22Rv1 (cell line): Measurements from ENCODE around the gene GMPR2.

Experiments used
- ZFX ChIP-seq: fragments of 450-650 bp; IDR thresholded peaks from 2 replicates; pipeline ENCODE4 v1.6.1; 2017; ENCODE audit warnings: antibody characterized with exemption, borderline replicate concordance
- TF ChIP-seq, protein P1 (sequence below): fragments of 450-650 bp; IDR thresholded peaks from 2 replicates; pipeline ENCODE4 v1.5.1; 2017; ENCODE audit warnings: mild to moderate bottlenecking

DNA sequence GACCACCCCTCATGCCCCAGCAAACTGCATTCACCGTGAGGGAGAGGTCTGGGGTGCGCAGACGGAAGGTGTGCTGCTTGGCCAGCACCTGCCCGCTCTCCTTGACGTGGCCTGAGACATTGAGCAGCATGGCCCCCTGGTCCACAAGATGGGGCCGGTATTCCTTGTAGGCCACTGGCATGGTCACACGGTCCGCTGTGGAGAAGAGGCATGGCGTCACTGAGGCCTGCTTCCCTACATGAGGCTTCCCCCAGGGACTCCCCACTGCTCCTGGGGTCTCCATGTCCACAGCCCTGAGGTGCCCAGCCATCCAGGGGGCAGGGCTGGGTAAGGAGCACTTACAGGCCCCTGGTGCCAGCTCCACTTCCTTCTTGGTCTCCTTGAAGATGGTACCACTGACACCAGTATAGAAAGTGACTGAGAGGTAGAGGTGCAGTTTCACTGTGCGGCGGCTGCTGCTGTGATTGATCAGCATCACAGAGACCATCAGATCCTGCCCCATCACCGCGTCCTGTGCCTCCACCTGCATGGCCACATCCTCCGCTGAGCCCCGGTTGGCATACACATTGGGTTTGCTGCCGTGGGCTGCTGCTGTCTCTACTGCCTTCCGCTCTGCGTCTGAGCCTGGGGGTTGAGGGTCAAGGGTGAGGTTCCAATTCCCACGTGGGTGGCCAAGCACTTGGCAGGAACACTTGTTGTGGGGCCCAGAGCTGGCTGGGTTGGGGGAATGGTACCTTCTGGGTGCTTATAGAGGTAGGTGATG, 22.1 kb downstream of the GMPR2 start:
- TF ChIP-seq, protein P1, sequence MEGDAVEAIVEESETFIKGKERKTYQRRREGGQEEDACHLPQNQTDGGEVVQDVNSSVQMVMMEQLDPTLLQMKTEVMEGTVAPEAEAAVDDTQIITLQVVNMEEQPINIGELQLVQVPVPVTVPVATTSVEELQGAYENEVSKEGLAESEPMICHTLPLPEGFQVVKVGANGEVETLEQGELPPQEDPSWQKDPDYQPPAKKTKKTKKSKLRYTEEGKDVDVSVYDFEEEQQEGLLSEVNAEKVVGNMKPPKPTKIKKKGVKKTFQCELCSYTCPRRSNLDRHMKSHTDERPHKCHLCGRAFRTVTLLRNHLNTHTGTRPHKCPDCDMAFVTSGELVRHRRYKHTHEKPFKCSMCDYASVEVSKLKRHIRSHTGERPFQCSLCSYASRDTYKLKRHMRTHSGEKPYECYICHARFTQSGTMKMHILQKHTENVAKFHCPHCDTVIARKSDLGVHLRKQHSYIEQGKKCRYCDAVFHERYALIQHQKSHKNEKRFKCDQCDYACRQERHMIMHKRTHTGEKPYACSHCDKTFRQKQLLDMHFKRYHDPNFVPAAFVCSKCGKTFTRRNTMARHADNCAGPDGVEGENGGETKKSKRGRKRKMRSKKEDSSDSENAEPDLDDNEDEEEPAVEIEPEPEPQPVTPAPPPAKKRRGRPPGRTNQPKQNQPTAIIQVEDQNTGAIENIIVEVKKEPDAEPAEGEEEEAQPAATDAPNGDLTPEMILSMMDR, result no peak
- TF ChIP-seq ZFX, result no peak
